Mucosa of stomach (tissue), 1 donor: ENCODE measurements around the gene SLC24A5.

ENCODE experiments used
- H3K27me3 ChIP-seq: one replicate; pipeline ENCODE4 v1.7.0; 2013; ENCODE audit warnings: mild to moderate bottlenecking, low read length; ENCODE audit not compliant: control insufficient read depth, insufficient read depth
- H3K36me3 ChIP-seq: one replicate; pipeline ENCODE4 v1.7.0; 2013; ENCODE audit warnings: low read length; ENCODE audit not compliant: control insufficient read depth, insufficient read depth
- H3K4me1 ChIP-seq: one replicate; pipeline ENCODE4 v1.7.0; 2013; ENCODE audit warnings: mild to moderate bottlenecking, low read length; ENCODE audit not compliant: control insufficient read depth, insufficient read depth
- H3K4me3 ChIP-seq: one replicate; pipeline ENCODE4 v1.7.0; 2013; ENCODE audit warnings: low read length
- H3K9ac ChIP-seq: one replicate; pipeline ENCODE4 v1.7.0; 2013; ENCODE audit warnings: mild to moderate bottlenecking, low read length, moderate library complexity
- H3K9me3 ChIP-seq: one replicate; pipeline ENCODE4 v1.7.0; 2013; ENCODE audit warnings: mild to moderate bottlenecking, low read length, moderate library complexity; ENCODE audit not compliant: control insufficient read depth
- donor health status: Pancreatic carcinoma.

SLC24A5 gene

GRCh38 chr15:48090666-48091065, 30.1 kb upstream of the SLC24A5 start:
- Histone ChIP-seq H3K4me1 (no peaks in the 10 kb centered on the region), H3K27me3 (no peaks in the 10 kb centered on the region), H3K9ac (no peak overlapping the region), H3K9me3 (no peaks in the 10 kb centered on the region), H3K36me3 (no peaks in the 10 kb centered on the region), H3K4me3 (no peak overlapping the region)

GRCh38 chr15:48091522-48091921, 29.3 kb upstream of the SLC24A5 start:
- Histone ChIP-seq H3K9me3 (no peaks in the 10 kb centered on the region), H3K4me1 (no peaks in the 10 kb centered on the region), H3K9ac (no peak overlapping the region), H3K27me3 (no peaks in the 10 kb centered on the region), H3K4me3 (no peak overlapping the region), H3K36me3 (no peaks in the 10 kb centered on the region)

GRCh38 chr15:48096355-48096786, 24.4 kb upstream of the SLC24A5 start:
- H3K4me3 ChIP-seq = no peak overlapping the region

GRCh38 chr15:48096813-48097212, 24.0 kb upstream of the SLC24A5 start:
- Histone ChIP-seq H3K27me3 (no peaks in the 10 kb centered on the region), H3K9ac (no peak overlapping the region), H3K36me3 (no peaks in the 10 kb centered on the region)

More at GRCh38 chr15:48096355-48096786, 24.4 kb upstream of the SLC24A5 start:
- Histone ChIP-seq H3K36me3 (no peaks in the 10 kb centered on the region), H3K9me3 (no peaks in the 10 kb centered on the region), H3K9ac (no peak overlapping the region), H3K4me1 (no peaks in the 10 kb centered on the region), H3K27me3 (no peaks in the 10 kb centered on the region)

GRCh38 chr15:48097264-48097663, 23.5 kb upstream of the SLC24A5 start:
- Histone ChIP-seq H3K4me3 (no peak overlapping the region), H3K9ac (no peak overlapping the region), H3K36me3 (no peaks in the 10 kb centered on the region), H3K27me3 (no peaks in the 10 kb centered on the region), H3K9me3 (no peaks in the 10 kb centered on the region), H3K4me1 (no peaks in the 10 kb centered on the region)

More at GRCh38 chr15:48096813-48097212, 24.0 kb upstream of the SLC24A5 start:
- no peak overlapping the region for H3K4me3 ChIP-seq
- H3K9me3 ChIP-seq = no peaks in the 10 kb centered on the region
- no peaks in the 10 kb centered on the region for H3K4me1 ChIP-seq

GRCh38 chr15:48101376-48101961, 19.3 kb upstream of the SLC24A5 start:
- Histone ChIP-seq H3K27me3 (no peaks in the 10 kb centered on the region), H3K36me3 (no peaks in the 10 kb centered on the region), H3K9ac (no peak overlapping the region), H3K9me3 (no peaks in the 10 kb centered on the region), H3K4me3 (no peak overlapping the region), H3K4me1 (no peaks in the 10 kb centered on the region)

- no peak overlapping the region for H3K4me3 ChIP-seq
- no peaks in the 10 kb centered on the region for H3K27me3 ChIP-seq
Observed at GRCh38 chr15:48102167-48102566, 18.6 kb upstream of the SLC24A5 start.

GRCh38 chr15:48103647-48104046, 17.1 kb upstream of the SLC24A5 start:
- no peaks in the 10 kb centered on the region for H3K9me3 ChIP-seq
- no peaks in the 10 kb centered on the region for H3K4me1 ChIP-seq
- no peak overlapping the region for H3K9ac ChIP-seq
- no peak overlapping the region for H3K4me3 ChIP-seq
- no peaks in the 10 kb centered on the region for H3K27me3 ChIP-seq
- no peaks in the 10 kb centered on the region for H3K36me3 ChIP-seq

More at GRCh38 chr15:48102167-48102566, 18.6 kb upstream of the SLC24A5 start:
- no peaks in the 10 kb centered on the region for H3K4me1 ChIP-seq
- no peaks in the 10 kb centered on the region for H3K9me3 ChIP-seq
- no peaks in the 10 kb centered on the region for H3K36me3 ChIP-seq
- no peak overlapping the region for H3K9ac ChIP-seq

GRCh38 chr15:48105936-48106335, 14.9 kb upstream of the SLC24A5 start:
- Histone ChIP-seq H3K4me1 (no peaks in the 10 kb centered on the region), H3K27me3 (no peaks in the 10 kb centered on the region)

GRCh38 chr15:48109212-48109611, 11.6 kb upstream of the SLC24A5 start:
- H3K36me3 ChIP-seq = no peaks in the 10 kb centered on the region
- H3K27me3 ChIP-seq = no peaks in the 10 kb centered on the region
- no peaks in the 10 kb centered on the region for H3K4me1 ChIP-seq
- H3K9me3 ChIP-seq = no peaks in the 10 kb centered on the region
- H3K4me3 ChIP-seq = no peak overlapping the region
- no peak overlapping the region for H3K9ac ChIP-seq

More at GRCh38 chr15:48105936-48106335, 14.9 kb upstream of the SLC24A5 start:
- Histone ChIP-seq H3K9ac (no peak overlapping the region), H3K9me3 (no peaks in the 10 kb centered on the region), H3K4me3 (no peak overlapping the region), H3K36me3 (no peaks in the 10 kb centered on the region)

- Histone ChIP-seq H3K4me3 (no peak overlapping the region), H3K36me3 (no peaks in the 10 kb centered on the region), H3K9me3 (no peaks in the 10 kb centered on the region), H3K4me1 (no peaks in the 10 kb centered on the region), H3K9ac (no peak overlapping the region), H3K27me3 (no peaks in the 10 kb centered on the region)
Observed at GRCh38 chr15:48109856-48110531, 10.8 kb upstream of the SLC24A5 start.

GRCh38 chr15:48112242-48112641, 8.5 kb upstream of the SLC24A5 start:
- H3K4me3 ChIP-seq = no peak overlapping the region
- H3K27me3 ChIP-seq = no peaks in the 10 kb centered on the region
- no peaks in the 10 kb centered on the region for H3K4me1 ChIP-seq
- no peaks in the 10 kb centered on the region for H3K9me3 ChIP-seq
- no peak overlapping the region for H3K9ac ChIP-seq
- no peaks in the 10 kb centered on the region for H3K36me3 ChIP-seq
